ENCODE results near the gene PRRT1B.
A peak's percentile ranks its signal among the peaks of the same experiment; 100 is the strongest.
"Not testable (repeated sequence)": the region's sequence is repeated elsewhere in the genome, so short reads cannot be mapped to it uniquely, and the experiment has no call there.

PRRT1B gene

GRCh38 chr9:131545003-131545785, at the start of gene PRRT1B:
Gene PRRT1B, plus strand, starts transcription at chr9:131545523. Its CDS starts 93 bp downstream, at chr9:131545616.
- Histone ChIP-seq H3K36me3 (ENCODE audit: insufficient read depth, low read length) (no peaks in the 10 kb centered on the region), H3K9ac (ENCODE audit: low read depth, low read length) (peak within 1 kb of the TSS; percentile 44; the same call in 1 of the 2 replicates), H3K4me1 (ENCODE audit: insufficient read depth, low read length) (no peaks in the 10 kb centered on the region), H3K9me3 (ENCODE audit: control insufficient read depth, insufficient read depth, low read length) (peaks cover 12% of the 10 kb centered on the region)

- Histone ChIP-seq H3K9ac (ENCODE audit: low read depth, low read length) (no peak overlapping the region), H3K36me3 (ENCODE audit: insufficient read depth, low read length) (peaks cover 64% of the 10 kb centered on the region), H3K4me1 (ENCODE audit: insufficient read depth, low read length) (no peaks in the 10 kb centered on the region), H3K9me3 (ENCODE audit: control insufficient read depth, insufficient read depth, low read length) (no peaks in the 10 kb centered on the region)
Measured at GRCh38 chr9:131495785-131496184, 49.5 kb upstream of the PRRT1B start.

GRCh38 chr9:131496844-131497405, 48.4 kb upstream of the PRRT1B start:
- no peak overlapping the region for H3K9ac ChIP-seq (ENCODE audit: low read depth, low read length)
- H3K36me3 ChIP-seq (ENCODE audit: insufficient read depth, low read length): peaks cover 53% of the 10 kb centered on the region
- no peaks in the 10 kb centered on the region; the same call in 1 of the 2 replicates for H3K4me1 ChIP-seq (ENCODE audit: insufficient read depth, low read length)

GRCh38 chr9:131499254-131499767, 46.0 kb upstream of the PRRT1B start:
- peaks cover 30% of the 10 kb centered on the region for H3K36me3 ChIP-seq (ENCODE audit: insufficient read depth, low read length)
- no peaks in the 10 kb centered on the region for H3K9me3 ChIP-seq (ENCODE audit: control insufficient read depth, insufficient read depth, low read length)
- H3K9ac ChIP-seq (ENCODE audit: low read depth, low read length): no peak overlapping the region
- H3K4me1 ChIP-seq (ENCODE audit: insufficient read depth, low read length): no peaks in the 10 kb centered on the region; the same call in 1 of the 2 replicates

More at GRCh38 chr9:131496844-131497405, 48.4 kb upstream of the PRRT1B start:
- no peaks in the 10 kb centered on the region for H3K9me3 ChIP-seq (ENCODE audit: control insufficient read depth, insufficient read depth, low read length)

- H3K36me3 ChIP-seq (ENCODE audit: insufficient read depth, low read length): peaks cover 22% of the 10 kb centered on the region
- no peaks in the 10 kb centered on the region for H3K9me3 ChIP-seq (ENCODE audit: control insufficient read depth, insufficient read depth, low read length)
- no peak overlapping the region for H3K9ac ChIP-seq (ENCODE audit: low read depth, low read length)
- H3K4me1 ChIP-seq (ENCODE audit: insufficient read depth, low read length): no peaks in the 10 kb centered on the region; the same call in 1 of the 2 replicates
Measured at GRCh38 chr9:131500377-131500776, 44.9 kb upstream of the PRRT1B start.

DNA sequence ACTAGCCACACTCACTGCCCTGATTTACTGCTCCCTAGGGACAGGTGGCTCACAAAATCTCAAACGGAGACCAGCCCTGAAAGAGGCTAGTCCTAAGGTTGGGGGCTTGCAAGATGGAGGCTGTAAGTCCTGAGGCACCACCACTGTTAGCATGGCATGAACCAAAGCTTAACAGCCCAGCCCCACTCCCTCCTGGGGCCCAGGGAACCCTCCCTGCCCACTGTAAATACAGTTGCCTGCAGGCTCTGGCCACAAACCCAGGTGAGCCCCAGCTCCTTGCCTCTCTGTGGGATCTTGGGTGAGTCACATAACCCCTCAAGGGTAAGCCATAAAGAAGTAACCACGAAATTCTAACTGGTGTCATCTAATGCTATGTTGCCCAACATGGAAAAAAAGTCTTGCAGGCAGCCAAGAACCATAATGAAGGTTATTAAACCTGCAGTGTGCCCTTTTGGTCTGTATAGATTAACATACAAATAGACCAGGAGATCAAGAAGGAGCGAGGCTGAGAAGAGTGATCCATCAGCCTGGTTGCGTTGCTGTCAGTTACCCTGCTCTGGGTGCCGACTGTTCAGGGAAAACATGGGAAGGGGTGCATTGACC, 44.3 kb upstream of the PRRT1B start:
- no peaks in the 10 kb centered on the region for H3K9me3 ChIP-seq (ENCODE audit: control insufficient read depth, insufficient read depth, low read length)
- H3K9ac ChIP-seq (ENCODE audit: low read depth, low read length): no peak overlapping the region
- H3K36me3 ChIP-seq (ENCODE audit: insufficient read depth, low read length): peaks cover 17% of the 10 kb centered on the region
- no peaks in the 10 kb centered on the region; the same call in 1 of the 2 replicates for H3K4me1 ChIP-seq (ENCODE audit: insufficient read depth, low read length)

DNA sequence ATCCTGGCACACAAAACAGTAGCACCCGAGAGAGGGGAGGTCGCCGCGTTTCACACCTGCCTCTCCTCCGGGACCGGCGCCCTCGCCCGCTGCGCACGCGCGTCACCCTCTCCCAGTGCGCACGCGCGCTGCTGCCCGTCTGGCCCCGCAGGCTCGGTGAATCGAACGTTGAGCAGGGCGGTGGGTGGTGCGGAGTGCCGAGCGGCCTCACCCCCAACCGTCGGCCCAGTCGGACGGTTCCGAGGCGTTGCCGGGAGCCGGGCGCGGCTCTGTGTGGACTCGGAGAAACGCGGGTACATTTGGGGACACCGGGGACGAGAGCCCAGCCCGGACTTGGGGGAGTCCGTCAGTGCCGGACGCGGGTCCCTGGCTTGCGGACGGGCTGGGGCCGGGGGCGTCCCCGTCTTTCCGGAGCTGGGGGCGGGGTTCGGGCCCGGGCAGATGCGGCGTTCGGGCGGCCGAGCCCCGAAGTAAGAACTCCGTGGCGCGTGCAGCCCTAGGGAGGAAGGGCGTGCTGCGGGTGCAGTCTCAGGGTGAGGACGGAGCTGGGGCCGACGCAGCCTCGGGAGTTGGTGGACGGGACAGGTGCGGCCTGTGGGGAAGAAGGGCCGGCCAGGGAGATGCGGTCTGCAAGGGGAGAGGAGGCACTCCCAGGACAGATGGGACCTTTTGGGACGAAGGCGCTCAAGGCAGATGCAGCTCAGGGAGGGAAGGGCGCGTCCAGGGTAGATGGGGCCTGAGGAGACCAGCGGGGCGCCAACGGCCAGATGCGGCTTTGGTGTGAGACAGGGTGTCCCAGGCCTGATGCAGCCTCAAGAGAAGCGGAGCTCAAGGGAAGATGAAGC, 42.3 kb upstream of the PRRT1B start, which contains the start of gene POMT1:
Gene POMT1 (plus strand): TSS at position 138 of the 845 bp plus-strand sequence. CDS start 1,301 bp downstream, outside the sequence.
- Histone ChIP-seq H3K9ac (ENCODE audit: low read depth, low read length) (peak within 1 kb of the TSS; percentile 71), H3K36me3 (ENCODE audit: insufficient read depth, low read length) (peaks cover 7% of the 10 kb centered on the region), H3K9me3 (ENCODE audit: control insufficient read depth, insufficient read depth, low read length) (no peaks in the 10 kb centered on the region), H3K4me1 (ENCODE audit: insufficient read depth, low read length) (no peaks in the 10 kb centered on the region; the same call in 1 of the 2 replicates)

- Histone ChIP-seq H3K4me1 (ENCODE audit: insufficient read depth, low read length) (no peaks in the 10 kb centered on the region; the same call in 1 of the 2 replicates), H3K36me3 (ENCODE audit: insufficient read depth, low read length) (no peaks in the 10 kb centered on the region), H3K9ac (ENCODE audit: low read depth, low read length) (peak overlapping the region; percentile 71), H3K9me3 (ENCODE audit: control insufficient read depth, insufficient read depth, low read length) (no peaks in the 10 kb centered on the region)
Measured at GRCh38 chr9:131503626-131504465, 41.5 kb upstream of the PRRT1B start.

DNA sequence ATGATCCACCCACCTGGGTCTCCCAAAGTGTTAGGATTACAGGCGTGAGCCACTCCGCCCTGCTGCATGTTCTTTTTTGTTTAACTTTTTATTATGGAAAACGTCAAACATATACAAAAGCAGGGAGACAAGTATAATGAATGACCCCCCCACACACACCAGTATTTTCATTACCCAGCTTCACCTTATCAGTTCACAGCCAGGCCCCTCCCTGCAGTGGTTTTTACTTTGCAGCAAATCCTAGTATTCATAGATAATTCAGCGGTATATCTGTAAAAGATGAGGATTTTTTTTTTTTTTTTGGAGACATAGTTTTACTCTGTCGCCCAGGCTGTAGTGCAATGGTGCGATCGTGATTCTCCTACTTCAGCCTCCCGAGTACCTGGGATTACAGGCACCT, 40.3 kb upstream of the PRRT1B start:
- no peaks in the 10 kb centered on the region; the same call in 1 of the 2 replicates for H3K4me1 ChIP-seq (ENCODE audit: insufficient read depth, low read length)
- peaks cover 4% of the 10 kb centered on the region; the same call in 1 of the 2 replicates for H3K36me3 ChIP-seq (ENCODE audit: insufficient read depth, low read length)
- H3K9me3 ChIP-seq (ENCODE audit: control insufficient read depth, insufficient read depth, low read length): no peaks in the 10 kb centered on the region
- no peak overlapping the region for H3K9ac ChIP-seq (ENCODE audit: low read depth, low read length)

DNA sequence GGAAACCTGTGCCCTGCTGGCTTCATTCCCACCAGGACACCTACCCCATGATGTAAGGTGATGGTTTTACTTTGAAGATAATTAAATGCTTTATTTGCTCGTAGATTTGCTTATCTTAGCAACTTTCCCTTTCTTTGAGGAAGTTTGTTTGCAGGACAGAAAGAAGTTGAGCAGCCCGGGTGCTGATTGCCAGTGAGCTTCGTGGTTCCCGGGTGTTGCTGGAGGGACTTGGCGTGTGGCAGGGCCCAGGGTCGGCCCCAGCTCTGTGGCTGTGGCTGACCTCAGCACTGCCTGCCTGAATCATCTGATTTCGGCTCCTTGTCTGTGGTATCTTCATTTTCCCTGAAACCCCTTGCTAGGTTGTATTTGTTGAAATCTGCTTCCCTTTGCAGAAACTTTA, 33.9 kb upstream of the PRRT1B start:
- no peak overlapping the region for H3K9ac ChIP-seq (ENCODE audit: low read depth, low read length)
- H3K4me1 ChIP-seq (ENCODE audit: insufficient read depth, low read length): no peaks in the 10 kb centered on the region
- H3K36me3 ChIP-seq (ENCODE audit: insufficient read depth, low read length): peaks cover 25% of the 10 kb centered on the region

GRCh38 chr9:131511880-131512279, 33.4 kb upstream of the PRRT1B start:
- Histone ChIP-seq H3K4me1 (ENCODE audit: insufficient read depth, low read length) (no peaks in the 10 kb centered on the region), H3K36me3 (ENCODE audit: insufficient read depth, low read length) (peaks cover 27% of the 10 kb centered on the region), H3K9ac (ENCODE audit: low read depth, low read length) (no peak overlapping the region), H3K9me3 (ENCODE audit: control insufficient read depth, insufficient read depth, low read length) (no peaks in the 10 kb centered on the region)

More for the DNA sequence above, 33.9 kb upstream of the PRRT1B start:
- H3K9me3 ChIP-seq (ENCODE audit: control insufficient read depth, insufficient read depth, low read length): no peaks in the 10 kb centered on the region

- no peaks in the 10 kb centered on the region for H3K9me3 ChIP-seq (ENCODE audit: control insufficient read depth, insufficient read depth, low read length)
- peaks cover 27% of the 10 kb centered on the region for H3K36me3 ChIP-seq (ENCODE audit: insufficient read depth, low read length)
- H3K9ac ChIP-seq (ENCODE audit: low read depth, low read length): no peak overlapping the region
- H3K4me1 ChIP-seq (ENCODE audit: insufficient read depth, low read length): no peaks in the 10 kb centered on the region
Measured at GRCh38 chr9:131513177-131513576, 32.1 kb upstream of the PRRT1B start.

GRCh38 chr9:131515559-131516031, 29.7 kb upstream of the PRRT1B start:
- not testable (repeated sequence) for H3K4me1 ChIP-seq (ENCODE audit: insufficient read depth, low read length); H3K9me3 ChIP-seq (ENCODE audit: control insufficient read depth, insufficient read depth, low read length); H3K9ac ChIP-seq (ENCODE audit: low read depth, low read length)
- H3K36me3 ChIP-seq (ENCODE audit: insufficient read depth, low read length): peaks cover 30% of the 10 kb centered on the region
